Lung (tissue), 12 donors: Measurements from ENCODE around the gene PRKCA. TPM values are rescaled to one million over a fixed set of nuclear protein-coding genes. Genes with fewer than 3 reads are reported as not detected.
"Not testable (repeated sequence)": the region's sequence is repeated elsewhere in the genome, so short reads cannot be mapped to it uniquely, and the experiment has no call there.

ENCODE experiments used
- ATAC-seq: fragments of 200-7000 bp; cut with Tn5 transposase; one replicate; pipeline ENCODE4 v1.9.1; 2020; ENCODE audit warnings: moderate number of reproducible peaks; ENCODE audit not compliant: insufficient read depth, low FRiP score
- DNase-seq, 3 donors: peaks; one replicate each; pipeline ENCODE4 v3.0.0-alpha.2; 2013 to 2017
- H3K27ac ChIP-seq, 2 donors: one replicate each; pipeline ENCODE4 v1.5.1; 2013; ENCODE audit warnings: mild to moderate bottlenecking in 2 of 2, moderate library complexity in 2 of 2, control low read depth in 1 of 2, inconsistent platforms in 1 of 2, low read depth in 1 of 2, low read length in 1 of 2
- H3K27me3 ChIP-seq, 3 donors: one replicate each; pipeline ENCODE4 v1.5.1; 2013; ENCODE audit warnings: low read length in 2 of 3; ENCODE audit not compliant: control insufficient read depth in 3 of 3, insufficient read depth in 3 of 3
- H3K36me3 ChIP-seq, 4 donors: one replicate each; pipeline ENCODE4 v1.5.1; 2013; ENCODE audit warnings: low read length in 4 of 4, mild to moderate bottlenecking in 1 of 4, moderate library complexity in 1 of 4; ENCODE audit not compliant: control insufficient read depth in 4 of 4, insufficient read depth in 4 of 4
- H3K4me1 ChIP-seq, 5 donors: one replicate each; pipeline ENCODE4 v1.5.1; 2013; ENCODE audit warnings: low read length in 5 of 5, mild to moderate bottlenecking in 2 of 5, moderate library complexity in 1 of 5; ENCODE audit not compliant: control insufficient read depth in 5 of 5, insufficient read depth in 5 of 5
- H3K4me3 ChIP-seq: one replicate; pipeline ENCODE4 v1.5.1; 2013; ENCODE audit warnings: mild to moderate bottlenecking, control low read depth, moderate library complexity
- H3K9ac ChIP-seq, 2 donors: one replicate each; pipeline ENCODE4 v1.5.1; 2013; ENCODE audit warnings: low read length in 2 of 2, control low read depth in 1 of 2; ENCODE audit not compliant: insufficient read depth in 1 of 2
- H3K9me3 ChIP-seq, 4 donors: one replicate each; pipeline ENCODE4 v1.5.1; 2013; ENCODE audit warnings: low read length in 3 of 4, mild to moderate bottlenecking in 1 of 4, moderate library complexity in 1 of 4; ENCODE audit not compliant: control insufficient read depth in 4 of 4, insufficient read depth in 3 of 4
- WGBS, 2 donors: extraction: QIAGEN DNeasy Blood & Tissue Kit; methylation state at CpG; one replicate each; pipeline ENCODE4 v1.1.7; 2013; 5-methylcytosine and 5-hydroxymethylcytosine counted together
- polyA plus RNA-seq, 2 donors: library from polyadenylated mRNA; stranded (reverse); fragments of 200-250 nt; gene quantifications; one replicate each; pipeline ENCODE4 v1.2.1, GENCODE V29; 2013
- total RNA-seq, 2 donors: library from RNA; depleted of rRNA in 1 of 2; stranded (reverse); fragments of >200 nt in 1 of 2; gene quantifications; one replicate each; pipeline ENCODE4 v1.2.1, GENCODE V29; 2014 to 2021
- TF ChIP-seq, protein P1 (sequence below): IDR thresholded peaks from 2 replicates; pipeline ENCODE4 v1.5.1; 2012; ENCODE audit warnings: mild to moderate bottlenecking; ENCODE audit errors: control extremely low read depth, extremely low read depth
- donor health status: control.
- donor health status: control.
- donor health status: Bipolar disorder and iron deficiency.
- donor health status: healthy.
- donor health status: DM: yes; HTN: yes; CAD: no.

PRKCA gene
- total and polyA plus RNA-seq, 4 donors = 3.4 to 34.8 (median 13.8) TPM

DNA sequence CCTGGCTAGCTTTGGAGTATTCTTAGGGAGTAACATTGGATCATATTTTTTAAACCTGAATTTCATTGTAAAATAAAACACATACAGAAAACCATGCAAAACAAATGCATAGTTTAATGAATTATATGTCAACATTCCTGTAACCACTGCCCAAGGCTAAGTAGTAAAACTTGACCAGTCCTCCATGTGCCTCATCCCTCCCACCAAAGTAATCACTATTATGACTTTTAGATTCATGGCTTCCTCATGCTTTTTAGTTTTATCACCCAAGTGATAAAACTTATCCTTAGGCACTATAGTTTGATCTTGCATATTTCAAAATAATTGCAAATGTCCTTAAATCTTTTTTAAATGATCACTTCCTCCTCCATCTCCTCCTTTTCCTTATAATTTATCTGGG, 20.4 kb downstream of the PRKCA start:
- TF ChIP-seq, protein P1, sequence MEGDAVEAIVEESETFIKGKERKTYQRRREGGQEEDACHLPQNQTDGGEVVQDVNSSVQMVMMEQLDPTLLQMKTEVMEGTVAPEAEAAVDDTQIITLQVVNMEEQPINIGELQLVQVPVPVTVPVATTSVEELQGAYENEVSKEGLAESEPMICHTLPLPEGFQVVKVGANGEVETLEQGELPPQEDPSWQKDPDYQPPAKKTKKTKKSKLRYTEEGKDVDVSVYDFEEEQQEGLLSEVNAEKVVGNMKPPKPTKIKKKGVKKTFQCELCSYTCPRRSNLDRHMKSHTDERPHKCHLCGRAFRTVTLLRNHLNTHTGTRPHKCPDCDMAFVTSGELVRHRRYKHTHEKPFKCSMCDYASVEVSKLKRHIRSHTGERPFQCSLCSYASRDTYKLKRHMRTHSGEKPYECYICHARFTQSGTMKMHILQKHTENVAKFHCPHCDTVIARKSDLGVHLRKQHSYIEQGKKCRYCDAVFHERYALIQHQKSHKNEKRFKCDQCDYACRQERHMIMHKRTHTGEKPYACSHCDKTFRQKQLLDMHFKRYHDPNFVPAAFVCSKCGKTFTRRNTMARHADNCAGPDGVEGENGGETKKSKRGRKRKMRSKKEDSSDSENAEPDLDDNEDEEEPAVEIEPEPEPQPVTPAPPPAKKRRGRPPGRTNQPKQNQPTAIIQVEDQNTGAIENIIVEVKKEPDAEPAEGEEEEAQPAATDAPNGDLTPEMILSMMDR = no peak
- no peak for DNase-seq
- no peak for ATAC-seq
- H3K9me3 ChIP-seq = peaks cover 0 to 7% (median 0%) of the 10 kb centered on the region in 4 donors
- no peak overlapping the region for H3K4me3 ChIP-seq
- H3K36me3 ChIP-seq = no peaks in the 10 kb centered on the region
- H3K4me1 ChIP-seq = peaks cover 0 to 4% (median 0%) of the 10 kb centered on the region in 5 donors
- no peak overlapping the region for H3K27ac ChIP-seq
- no peak overlapping the region for H3K9ac ChIP-seq
- no peaks in the 10 kb centered on the region for H3K27me3 ChIP-seq

DNA sequence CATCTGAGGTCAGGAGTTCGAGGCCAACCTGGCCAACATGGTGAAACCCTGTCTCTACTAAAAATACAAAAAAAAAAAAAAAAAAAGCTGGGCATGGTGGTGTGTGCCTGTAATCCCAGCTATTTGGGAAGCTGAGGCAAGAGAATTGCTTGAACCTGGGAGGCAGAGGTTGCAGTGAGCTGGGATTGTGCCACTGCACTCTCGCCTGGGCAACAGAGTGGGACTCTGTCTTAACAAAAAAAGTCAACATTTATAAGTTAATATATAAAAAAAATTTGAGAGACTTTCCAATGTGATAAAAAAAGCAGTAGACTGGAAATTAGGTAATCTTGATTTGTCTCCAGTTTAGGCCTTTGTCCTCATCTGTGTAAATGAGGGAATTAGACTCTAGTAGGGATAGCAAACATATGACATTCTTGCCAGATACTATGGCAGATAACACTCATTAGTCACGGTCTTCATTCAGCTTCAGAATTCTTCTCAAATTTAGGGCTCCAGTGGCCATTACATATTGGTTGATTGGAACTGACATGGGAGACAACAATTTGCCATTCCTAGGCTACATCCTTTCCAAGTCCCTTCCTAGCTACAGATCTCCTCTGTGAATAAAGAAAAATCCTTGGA, 22.1 kb downstream of the PRKCA start:
- not testable (repeated sequence) for DNase-seq, H3K9me3 ChIP-seq, H3K27me3 ChIP-seq, ATAC-seq, H3K36me3 ChIP-seq, H3K27ac ChIP-seq, H3K4me3 ChIP-seq, H3K4me1 ChIP-seq, H3K9ac ChIP-seq
- 90 to 95% methylated on average over 3 of the region's 3 CpGs for WGBS, 2 donors

DNA sequence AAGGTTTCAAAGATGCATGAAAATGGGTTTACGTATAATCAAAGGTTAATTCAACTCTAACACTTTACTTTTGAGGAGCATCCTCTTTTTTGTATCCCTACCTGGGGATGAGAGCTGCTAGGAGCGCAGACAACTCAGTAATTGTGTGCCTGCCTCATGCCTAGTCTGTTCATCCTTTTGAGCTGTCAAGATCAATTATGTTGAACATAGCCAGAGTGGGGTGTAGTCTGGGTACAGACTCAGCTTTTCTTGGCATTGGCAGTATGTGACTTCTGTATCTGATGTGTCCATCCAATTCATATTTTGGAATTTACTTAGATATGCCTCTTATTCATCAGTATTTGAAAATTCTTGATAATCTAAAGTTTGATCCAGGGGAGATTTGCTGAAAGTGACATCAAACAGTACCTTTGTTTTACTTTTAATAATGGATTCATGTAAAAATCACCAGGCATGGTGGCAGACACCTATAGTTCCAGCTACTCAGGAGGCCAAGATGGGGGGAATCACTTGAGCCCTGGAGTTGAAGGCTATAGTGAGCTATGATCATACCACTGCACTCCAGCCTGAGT, 24.1 kb downstream of the PRKCA start:
- WGBS, 2 donors = 98 to 100% methylated on average over 2 of the region's 2 CpGs
- Histone ChIP-seq H3K36me3 (no peaks in the 10 kb centered on the region), H3K9ac (no peak overlapping the region), H3K4me3 (no peak overlapping the region), H3K9me3 (peaks cover 0 to 6% (median 0%) of the 10 kb centered on the region in 4 donors), H3K27ac (no peak overlapping the region), H3K27me3 (no peaks in the 10 kb centered on the region), H3K4me1 (peaks cover 0 to 2% (median 0%) of the 10 kb centered on the region in 5 donors)
- DNase-seq = no peak
- TF ChIP-seq, protein P1 = no peak
- ATAC-seq = no peak

DNA sequence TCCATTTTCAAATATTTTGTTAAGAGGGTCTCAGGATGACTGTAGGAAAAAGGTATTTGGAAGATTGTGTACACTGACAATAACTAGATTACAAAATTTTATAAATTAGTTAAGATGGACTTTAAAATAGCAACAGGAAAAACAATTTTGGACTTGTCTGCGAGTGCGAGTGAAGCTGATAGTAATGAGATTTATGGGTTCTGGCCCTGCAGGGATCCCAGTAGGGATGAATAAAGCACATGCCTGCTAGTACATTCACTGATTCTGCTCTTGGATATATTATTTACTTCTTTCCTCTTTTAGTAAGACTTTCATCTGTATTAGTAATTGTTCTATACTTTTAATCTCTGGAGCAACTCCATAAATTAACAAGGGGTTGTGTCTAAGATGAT, 28.2 kb downstream of the PRKCA start:
- DNase-seq = no peak
- Histone ChIP-seq H3K4me3 (no peak overlapping the region), H3K4me1 (no peaks in the 10 kb centered on the region), H3K9ac (no peak overlapping the region), H3K27ac (no peak overlapping the region), H3K27me3 (no peaks in the 10 kb centered on the region), H3K36me3 (no peaks in the 10 kb centered on the region), H3K9me3 (no peaks in the 10 kb centered on the region)
- ATAC-seq = no peak
- TF ChIP-seq, protein P1 = no peak
- 49 to 80% methylated on average over 2 of the region's 2 CpGs for WGBS, 2 donors
